ENCODE results near the gene DCAF5. TPM values are rescaled to one million over a fixed set of nuclear protein-coding genes. Genes with fewer than 3 reads are reported as not detected.

Gene DCAF5
- total and polyA plus RNA-seq, 2 donors (not counting 1 experiment from before 2014, with no cell fraction given), result 62.2 to 65.5 TPM

GRCh38 chr14:69089046-69089445 is 63.9 kb downstream of the DCAF5 start:
- H3K36me3 ChIP-seq (replicated peaks in 1 of 2; ENCODE audit: control extremely low read depth in 1 of 2, control insufficient read depth in 1 of 2, extremely low read depth in 1 of 2, insufficient read depth in 2 of 2, low read length in 1 of 2), result peaks cover 0 to 61% of the 10 kb centered on the region in 2 experiments
- DNase-seq (no peak), ATAC-seq (ENCODE audit: low read depth) (no peak)
- no peak overlapping the region for H3K4me2 ChIP-seq (replicated peaks; ENCODE audit: low read depth, low read length, poor library complexity, severe bottlenecking)
- peaks cover 3% of the 10 kb centered on the region for H3K79me2 ChIP-seq (ENCODE audit: control insufficient read depth, insufficient read depth, low read length)
- intact Hi-C loops (cut with micrococcal nuclease), result no loop called here
- no peak overlapping the region for H3K9ac ChIP-seq (ENCODE audit: low read length)
- no peaks in the 10 kb centered on the region for H4K20me1 ChIP-seq (ENCODE audit: control insufficient read depth, insufficient read depth, low read length, poor library complexity, severe bottlenecking)
- no CpG with 5 or more reads among the region's 1 CpG for WGBS (ENCODE audit: insufficient coverage)
- H3K27me3 ChIP-seq (replicated peaks in 1 of 4; ENCODE audit: control extremely low read depth in 1 of 4, control insufficient read depth in 3 of 4, insufficient read depth in 4 of 4, low read length in 3 of 4), result no peaks in the 10 kb centered on the region
- no peaks in the 10 kb centered on the region for H3K4me1 ChIP-seq (ENCODE audit: control insufficient read depth in 2 of 2, insufficient read depth in 2 of 2, low read length in 2 of 2)
- no peak overlapping the region for H3K27ac ChIP-seq (ENCODE audit: low read length in 2 of 2)
- Mint-ChIP-seq H3K27me3 (no peaks in the 10 kb centered on the region), H3K27ac (no peak overlapping the region), H3K4me3 (no peak overlapping the region), H3K4me1 (no peaks in the 10 kb centered on the region), H3K9me3 (ENCODE audit: insufficient read depth) (no peaks in the 10 kb centered on the region)
- POLR2A ChIA-PET, result no interaction called here
- no peaks in the 10 kb centered on the region for H3K9me3 ChIP-seq (ENCODE audit: control extremely low read depth in 1 of 3, control insufficient read depth in 2 of 3, insufficient read depth in 1 of 3, low read length in 2 of 3)
- TF ChIP-seq CTCF (IDR thresholded peaks at IDR 0.05) (no peak), EZH2 (IDR thresholded peaks at IDR 0.05; ENCODE audit: borderline replicate concordance, insufficient read depth, low read depth, low read length, poor library complexity, severe bottlenecking) (no peak)
- H3K4me3 ChIP-seq (ENCODE audit: control extremely low read depth in 1 of 5, extremely low read depth in 1 of 5, insufficient read depth in 1 of 5, low read depth in 2 of 5, low read length in 4 of 5), result no peak overlapping the region
- H2AFZ ChIP-seq (ENCODE audit: insufficient read depth, low read depth, low read length, poor library complexity, severe bottlenecking), result no peak overlapping the region
- CTCF ChIA-PET, result interaction anchor here (1.9 kb wide), 1 partner anchor 226 kb away, joined by 6 read pairs; no protein-coding TSS in a partner anchor

GRCh38 chr14:69088586-69088985 is 64.3 kb downstream of the DCAF5 start:
- POLR2A ChIA-PET, result no interaction called here
- no peak for ATAC-seq (ENCODE audit: low read depth)
- DNase-seq, result no peak

More at GRCh38 chr14:69088586-69088985, 64.3 kb downstream of the DCAF5 start:
- WGBS (ENCODE audit: insufficient coverage), result no CpG with 5 or more reads among the region's 1 CpG
- Histone ChIP-seq H3K27me3 (replicated peaks in 1 of 4; ENCODE audit: control extremely low read depth in 1 of 4, control insufficient read depth in 3 of 4, insufficient read depth in 4 of 4, low read length in 3 of 4) (no peaks in the 10 kb centered on the region), H3K4me3 (ENCODE audit: control extremely low read depth in 1 of 5, extremely low read depth in 1 of 5, insufficient read depth in 1 of 5, low read depth in 2 of 5, low read length in 4 of 5) (no peak overlapping the region), H3K9ac (ENCODE audit: low read length) (no peak overlapping the region), H3K36me3 (replicated peaks in 1 of 2; ENCODE audit: control extremely low read depth in 1 of 2, control insufficient read depth in 1 of 2, extremely low read depth in 1 of 2, insufficient read depth in 2 of 2, low read length in 1 of 2) (peaks cover 0 to 66% of the 10 kb centered on the region in 2 experiments), H3K79me2 (ENCODE audit: control insufficient read depth, insufficient read depth, low read length) (peaks cover 3% of the 10 kb centered on the region), H3K4me2 (replicated peaks; ENCODE audit: low read depth, low read length, poor library complexity, severe bottlenecking) (no peak overlapping the region), H3K9me3 (ENCODE audit: control extremely low read depth in 1 of 3, control insufficient read depth in 2 of 3, insufficient read depth in 1 of 3, low read length in 2 of 3) (no peaks in the 10 kb centered on the region), H3K4me1 (ENCODE audit: control insufficient read depth in 2 of 2, insufficient read depth in 2 of 2, low read length in 2 of 2) (no peaks in the 10 kb centered on the region), H4K20me1 (ENCODE audit: control insufficient read depth, insufficient read depth, low read length, poor library complexity, severe bottlenecking) (no peaks in the 10 kb centered on the region), H3K27ac (ENCODE audit: low read length in 2 of 2) (no peak overlapping the region), H2AFZ (ENCODE audit: insufficient read depth, low read depth, low read length, poor library complexity, severe bottlenecking) (no peak overlapping the region)
- no peak overlapping the region for H3K27ac Mint-ChIP-seq
- no peak for TF ChIP-seq CTCF (IDR thresholded peaks at IDR 0.05)
- TF ChIP-seq EZH2 (IDR thresholded peaks at IDR 0.05; ENCODE audit: borderline replicate concordance, insufficient read depth, low read depth, low read length, poor library complexity, severe bottlenecking), result no peak
- H3K27me3 Mint-ChIP-seq, result no peaks in the 10 kb centered on the region
- intact Hi-C loops (cut with micrococcal nuclease), result no loop called here
- H3K4me3 Mint-ChIP-seq, result no peak overlapping the region
- CTCF ChIA-PET, result no interaction called here
- no peaks in the 10 kb centered on the region for H3K9me3 Mint-ChIP-seq (ENCODE audit: insufficient read depth)
- no peaks in the 10 kb centered on the region for H3K4me1 Mint-ChIP-seq

Data from B cell (primary cell).